Aorta (tissue), 5 donors: ENCODE results near the gene GRWD1. TPM values are rescaled to one million over a fixed set of nuclear protein-coding genes. Genes with fewer than 3 reads are reported as not detected.

Experiments
- ATAC-seq: fragments of 200-7000 bp; cut with Tn5 transposase; one replicate; pipeline ENCODE4 v1.9.1; 2022; ENCODE audit warnings: moderate library complexity; ENCODE audit not compliant: low FRiP score
- DNase-seq, 2 donors: peaks; one replicate each; pipeline ENCODE4 v3.0.0-alpha.2; 2020
- H3K27ac ChIP-seq, 2 donors: one replicate each; pipeline ENCODE4 v1.5.1; 2013; ENCODE audit warnings: low read length in 2 of 2, mild to moderate bottlenecking in 2 of 2, moderate library complexity in 2 of 2, control low read depth in 1 of 2, inconsistent platforms in 1 of 2, low read depth in 1 of 2
- H3K27me3 ChIP-seq, 2 donors: one replicate each; pipeline ENCODE4 v1.6.1; 2013; ENCODE audit warnings: control low read depth in 1 of 2, low read length in 1 of 2, mild to moderate bottlenecking in 1 of 2, moderate library complexity in 1 of 2; ENCODE audit not compliant: insufficient read depth in 2 of 2, control insufficient read depth in 1 of 2
- H3K36me3 ChIP-seq, 2 donors: one replicate each; pipeline ENCODE4 v1.6.1; 2013; ENCODE audit warnings: control low read depth in 1 of 2, low read length in 1 of 2, mild to moderate bottlenecking in 1 of 2; ENCODE audit not compliant: insufficient read depth in 2 of 2, control insufficient read depth in 1 of 2
- H3K4me1 ChIP-seq, 2 donors: one replicate each; pipeline ENCODE4 v1.6.1; 2013; ENCODE audit warnings: low read length in 2 of 2, control low read depth in 1 of 2, mild to moderate bottlenecking in 1 of 2, moderate library complexity in 1 of 2; ENCODE audit not compliant: insufficient read depth in 2 of 2, control insufficient read depth in 1 of 2
- H3K4me3 ChIP-seq, 2 donors: one replicate each; pipeline ENCODE4 v1.5.1; 2013; ENCODE audit warnings: low read length in 2 of 2, control low read depth in 1 of 2, mild to moderate bottlenecking in 1 of 2
- H3K9me3 ChIP-seq: one replicate; pipeline ENCODE4 v1.6.1; 2013; ENCODE audit warnings: mild to moderate bottlenecking, low read length; ENCODE audit not compliant: control insufficient read depth
- WGBS, 2 donors: extraction: QIAGEN DNeasy Blood & Tissue Kit; methylation state at CpG; one replicate each; pipeline ENCODE4 v1.1.7; 2013; 5-methylcytosine and 5-hydroxymethylcytosine counted together
- intact Hi-C, 2 donors: fragments of 100-400 bp; cut with DNase I; formaldehyde crosslinking; loops; one replicate each; pipeline versions ENCODE4 v1.14.2 to v1.15.0; 2022
- polyA plus RNA-seq, 2 donors: library from polyadenylated mRNA; stranded (reverse); fragments of 200-250 nt; gene quantifications; one replicate each; pipeline ENCODE4 v1.2.3, GENCODE V29; 2013
- total RNA-seq, 2 donors: library from RNA; stranded (reverse); fragmentation: NEBNext Ultra II Directional; extraction: Animal tissue kit (Norgen Biotek cat#: 25700); gene quantifications; one replicate each; pipeline ENCODE4 v1.2.1, GENCODE V29; 2021
- donor health status: healthy with polysubstance abuse.
- donor health status: Bipolar disorder and iron deficiency.
- donor health status: DM: no; HTN: no; CAD: no.
- donor health status: DM: no; HTN: no; CAD: no.
- donor health status: DM: yes; HTN: yes; CAD: no.

Gene GRWD1
- total and polyA plus RNA-seq, 4 donors, result 7.0 to 25.8 (median 15.2) TPM

DNA sequence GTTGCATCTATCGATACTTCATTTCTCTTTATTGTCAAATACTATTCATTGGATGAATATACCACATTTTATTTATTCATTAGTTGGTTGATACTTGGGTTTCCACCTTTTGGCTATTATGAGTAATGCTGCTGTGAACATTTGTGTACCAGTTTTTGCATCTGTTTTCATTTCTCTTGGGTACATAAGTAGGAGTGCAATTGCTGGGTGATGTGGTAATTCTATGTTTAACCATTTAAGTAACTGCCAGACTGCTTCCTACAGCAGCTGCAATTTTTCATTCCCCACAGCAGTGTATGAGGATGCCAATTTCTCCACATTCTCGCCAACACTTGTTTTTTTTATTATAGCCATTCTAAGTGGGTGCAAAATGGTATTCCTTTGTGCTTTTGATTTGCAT lies 12.2 kb downstream of the GRWD1 start:
- H3K36me3 ChIP-seq, result peaks cover 0 to 2% of the 10 kb centered on the region in 2 donors
- H3K27ac ChIP-seq, result no peak overlapping the region
- WGBS, 2 donors, result 91 to 92% methylated on average over 2 of the region's 2 CpGs
- intact Hi-C loops, result no loop called here
- no peaks in the 10 kb centered on the region for H3K9me3 ChIP-seq
- H3K27me3 ChIP-seq, result no peaks in the 10 kb centered on the region
- no peak for DNase-seq
- no peaks in the 10 kb centered on the region for H3K4me1 ChIP-seq
- no peak overlapping the region for H3K4me3 ChIP-seq
- ATAC-seq, result no peak

DNA sequence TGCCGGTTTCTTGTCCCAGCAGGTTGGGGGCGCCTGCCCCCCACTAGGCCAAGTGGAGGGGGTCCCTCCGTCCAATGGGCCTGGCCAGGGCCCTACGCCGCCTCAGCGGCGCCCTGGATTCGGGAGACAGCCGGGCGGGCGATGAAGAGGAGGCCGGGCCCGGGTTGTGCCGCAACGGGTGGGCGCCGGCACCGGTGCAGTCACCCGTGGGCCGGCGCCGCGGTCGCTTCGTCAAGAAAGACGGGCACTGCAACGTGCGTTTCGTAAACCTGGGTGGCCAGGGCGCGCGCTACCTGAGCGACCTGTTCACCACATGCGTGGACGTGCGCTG lies 15.8 kb downstream of the GRWD1 start:
- no peaks in the 10 kb centered on the region for H3K9me3 ChIP-seq
- H3K4me1 ChIP-seq, result no peaks in the 10 kb centered on the region
- no peaks in the 10 kb centered on the region for H3K27me3 ChIP-seq
- H3K36me3 ChIP-seq, result no peaks in the 10 kb centered on the region
- 85 to 87% methylated on average over 33 to 36 of the region's 36 CpGs for WGBS, 2 donors
- no peak overlapping the region for H3K4me3 ChIP-seq
- no peak overlapping the region for H3K27ac ChIP-seq
- ATAC-seq, result peak; percentile 34
- intact Hi-C loops, result no loop called here
- no peak for DNase-seq

DNA sequence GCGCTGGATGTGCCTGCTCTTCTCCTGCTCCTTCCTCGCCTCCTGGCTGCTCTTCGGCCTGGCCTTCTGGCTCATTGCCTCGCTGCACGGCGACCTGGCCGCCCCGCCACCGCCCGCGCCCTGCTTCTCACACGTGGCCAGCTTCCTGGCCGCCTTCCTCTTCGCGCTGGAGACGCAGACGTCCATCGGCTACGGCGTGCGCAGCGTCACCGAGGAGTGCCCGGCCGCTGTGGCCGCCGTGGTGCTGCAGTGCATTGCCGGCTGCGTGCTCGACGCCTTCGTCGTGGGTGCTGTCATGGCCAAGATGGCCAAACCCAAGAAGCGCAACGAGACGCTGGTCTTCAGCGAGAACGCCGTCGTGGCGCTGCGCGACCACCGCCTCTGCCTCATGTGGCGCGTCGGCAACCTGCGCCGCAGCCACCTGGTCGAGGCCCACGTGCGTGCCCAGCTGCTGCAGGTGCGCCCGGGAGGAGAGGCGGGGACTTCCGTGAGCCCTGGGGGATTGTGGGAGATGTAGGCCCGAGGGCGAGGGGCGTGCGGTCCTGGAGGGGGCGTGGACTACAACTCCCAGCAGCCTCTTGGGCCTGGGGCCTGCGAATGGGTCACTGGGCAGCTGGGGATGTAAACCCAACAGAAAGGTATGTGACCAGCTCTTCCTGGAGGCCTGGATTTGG lies 16.3 kb downstream of the GRWD1 start:
- ATAC-seq (no peak), DNase-seq (no peak)
- Histone ChIP-seq H3K4me1 (no peaks in the 10 kb centered on the region), H3K27me3 (no peaks in the 10 kb centered on the region), H3K4me3 (no peak overlapping the region), H3K36me3 (no peaks in the 10 kb centered on the region), H3K9me3 (no peaks in the 10 kb centered on the region), H3K27ac (no peak overlapping the region)
- WGBS, 2 donors, result 66 to 67% methylated on average over 62 of the region's 62 CpGs
- intact Hi-C loops, result no loop called here

DNA sequence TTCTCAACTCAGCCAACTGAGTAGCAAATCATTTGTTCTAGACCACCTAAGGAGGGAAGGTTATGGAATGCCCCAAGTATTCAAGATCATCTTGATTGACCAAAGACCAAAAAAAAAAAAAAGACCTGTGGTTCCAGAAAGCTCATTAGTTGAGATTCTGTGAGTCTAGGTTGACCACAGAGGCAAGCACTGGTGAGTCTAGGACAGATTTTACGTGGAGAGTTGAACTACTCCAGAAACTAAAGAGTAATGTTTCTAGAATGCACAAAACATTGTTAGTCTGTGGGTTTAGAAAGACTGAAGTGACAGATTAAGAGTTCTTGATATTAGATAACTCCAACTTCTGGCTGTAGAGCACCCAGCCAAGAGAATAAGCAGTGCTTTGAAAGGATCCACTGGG lies 19.4 kb downstream of the GRWD1 start:
- ATAC-seq (no peak), DNase-seq (no peak)
- Histone ChIP-seq H3K36me3 (no peaks in the 10 kb centered on the region), H3K27ac (no peak overlapping the region), H3K27me3 (no peaks in the 10 kb centered on the region), H3K4me3 (no peak overlapping the region), H3K9me3 (no peaks in the 10 kb centered on the region), H3K4me1 (no peaks in the 10 kb centered on the region)
- 81 to 95% methylated on average over 1 of the region's 1 CpG for WGBS, 2 donors
- intact Hi-C loops, result no loop called here

DNA sequence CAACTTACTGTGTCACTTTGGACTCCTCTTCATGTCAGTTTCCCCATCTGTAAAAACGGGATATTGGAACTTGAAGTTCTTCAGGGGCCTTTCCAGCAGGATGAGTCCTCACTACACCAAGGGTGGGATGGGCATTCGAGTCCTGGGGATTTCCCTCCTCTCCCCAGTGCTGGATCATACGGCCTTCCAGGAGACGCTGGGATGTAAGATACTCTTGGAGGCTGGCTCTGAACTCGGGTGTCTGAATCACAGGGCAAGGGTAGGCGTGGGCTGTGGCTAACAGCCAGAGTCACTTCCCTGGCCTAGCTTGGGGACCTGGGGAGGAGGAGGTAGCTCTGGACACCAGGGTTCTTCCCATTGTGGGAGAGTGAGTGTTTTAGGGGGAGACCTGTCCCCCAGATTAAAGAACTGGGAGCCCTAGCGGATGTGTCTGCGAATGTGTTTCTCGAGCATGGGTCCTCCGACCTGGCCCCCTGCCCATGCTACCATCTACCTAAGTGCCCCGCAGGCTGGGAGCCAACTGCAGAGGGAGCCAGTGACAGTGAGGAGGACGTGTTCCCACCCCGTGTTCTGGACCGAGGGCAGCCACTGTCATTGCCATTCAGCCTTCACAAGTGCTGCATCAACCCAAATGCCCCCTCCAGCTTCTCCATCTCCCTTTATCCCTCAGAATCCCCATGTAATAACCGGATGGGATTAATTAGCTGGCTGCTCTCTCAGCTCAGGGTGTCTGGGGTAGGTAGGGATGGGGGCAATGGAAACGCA lies 21.0 kb downstream of the GRWD1 start:
- H3K9me3 ChIP-seq, result no peaks in the 10 kb centered on the region
- H3K4me3 ChIP-seq, result no peak overlapping the region
- H3K36me3 ChIP-seq, result peaks cover 0 to 5% of the 10 kb centered on the region in 2 donors
- intact Hi-C loops, result no loop called here
- H3K27me3 ChIP-seq, result no peaks in the 10 kb centered on the region
- no peak overlapping the region for H3K27ac ChIP-seq
- WGBS, 2 donors, result 65% methylated on average over 16 of the region's 16 CpGs
- H3K4me1 ChIP-seq, result no peaks in the 10 kb centered on the region
- DNase-seq (no peak), ATAC-seq (no peak)

DNA sequence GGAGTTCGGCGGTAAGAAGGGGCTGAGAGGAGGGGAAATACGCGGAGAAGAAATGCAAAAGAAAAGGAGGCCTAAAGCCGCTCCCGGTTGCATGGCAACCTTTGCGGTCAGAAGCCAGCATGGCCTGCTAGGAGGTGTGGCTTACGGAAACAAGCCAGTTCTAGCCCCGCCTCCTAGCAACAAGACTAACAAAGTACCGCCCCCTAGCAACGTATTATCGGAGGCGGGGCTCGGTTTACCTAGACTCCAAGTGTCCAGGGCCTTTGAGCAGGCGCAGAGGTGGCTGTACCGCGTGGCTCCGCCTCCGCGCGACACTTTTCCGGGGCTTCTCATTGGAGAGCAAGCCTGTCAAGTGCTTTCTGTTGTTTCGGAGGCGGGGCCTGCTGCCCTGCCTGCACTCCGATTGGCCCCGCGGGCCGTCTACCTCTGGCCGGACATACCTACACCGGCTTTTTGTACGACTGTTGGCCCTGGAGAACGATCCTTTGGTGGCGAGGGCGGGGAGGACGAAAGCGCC lies 23.0 kb downstream of the GRWD1 start:
- peaks cover 4 to 5% of the 10 kb centered on the region in 2 donors for H3K36me3 ChIP-seq
- H3K27ac ChIP-seq, result no peak overlapping the region
- H3K27me3 ChIP-seq, result no peaks in the 10 kb centered on the region
- peak overlapping the region in 1 of 2 donors; percentile 87 for H3K4me3 ChIP-seq
- DNase-seq, result peak; percentile 99 to 100
- H3K9me3 ChIP-seq, result no peaks in the 10 kb centered on the region
- no peaks in the 10 kb centered on the region for H3K4me1 ChIP-seq
- peak; percentile 97 for ATAC-seq
- WGBS, 2 donors, result 0% methylated on average over 36 of the region's 36 CpGs
- intact Hi-C loops, result loop anchor here in 1 of 2 donors (1.0 kb wide), 1 partner anchor 24 kb away; the partner anchor contains the start of gene GRWD1

DNA sequence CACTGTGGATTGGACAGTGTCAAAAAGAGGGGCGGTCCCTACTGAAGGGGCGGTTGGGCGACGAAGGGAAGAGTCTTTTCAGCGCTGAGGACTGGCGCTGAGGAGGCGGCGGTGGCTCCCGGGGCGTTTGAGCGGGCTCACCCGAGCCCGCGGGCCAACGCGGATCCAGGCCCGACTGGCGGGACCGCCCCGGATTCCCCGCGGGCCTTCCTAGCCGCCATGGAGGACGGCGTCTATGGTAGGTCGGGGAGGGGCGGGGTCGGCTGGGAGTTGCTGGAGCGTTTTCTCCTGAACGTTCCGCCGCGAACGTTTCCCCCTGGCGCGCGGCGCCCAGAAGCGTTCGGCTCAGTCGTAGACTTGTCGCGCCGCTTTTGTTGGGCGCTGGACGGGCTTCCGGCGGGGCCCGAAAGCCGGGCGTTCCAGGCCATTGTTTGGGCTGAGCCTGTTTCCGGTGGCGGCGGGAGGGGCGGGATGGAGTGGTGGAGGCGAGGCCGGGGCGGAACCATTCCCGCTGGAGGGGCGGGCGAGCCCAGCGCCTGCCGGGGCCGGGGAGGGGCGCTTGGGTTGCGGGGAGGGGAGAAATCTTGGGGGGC lies 23.6 kb downstream of the GRWD1 start, which contains the start of gene CYTH2:
Gene CYTH2 (plus strand): TSS at position 81 of the 593 bp plus-strand sequence. CDS start 139 bp downstream, at position 220.
- WGBS, 2 donors, result 0 to 1% methylated on average over 51 to 66 of the region's 66 CpGs

DNA sequence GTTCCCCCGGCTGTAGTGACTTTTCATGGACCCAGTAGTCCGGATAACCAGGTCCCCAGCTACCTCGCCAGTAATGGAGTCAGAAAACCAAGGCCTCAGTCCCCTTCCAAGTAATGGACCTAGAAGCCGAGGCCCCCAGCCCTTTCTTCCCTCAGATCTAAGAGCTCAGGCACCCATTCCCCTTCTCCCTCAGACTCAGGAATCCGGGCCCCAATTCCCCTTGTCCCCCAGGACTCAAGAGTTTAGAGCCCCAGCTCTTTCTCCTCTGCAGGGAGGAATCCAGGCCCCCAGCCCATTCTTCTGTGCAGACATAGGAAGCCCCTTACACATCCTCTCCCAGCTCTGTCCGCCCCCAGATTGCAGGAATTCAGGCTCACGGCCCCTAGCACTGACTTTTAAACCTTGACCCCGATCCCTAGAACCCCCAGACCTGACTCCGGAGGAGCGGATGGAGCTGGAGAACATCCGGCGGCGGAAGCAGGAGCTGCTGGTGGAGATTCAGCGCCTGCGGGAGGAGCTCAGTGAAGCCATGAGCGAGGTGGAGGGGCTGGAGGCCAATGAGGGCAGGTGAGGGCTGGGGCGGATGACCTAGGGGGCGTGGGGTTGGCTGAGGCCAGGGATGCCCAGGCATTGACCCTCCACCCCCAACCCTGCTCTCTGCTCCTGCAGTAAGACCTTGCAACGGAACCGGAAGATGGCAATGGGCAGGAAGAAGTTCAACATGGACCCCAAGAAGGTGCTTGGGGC lies 24.3 kb downstream of the GRWD1 start:
- H3K4me1 ChIP-seq, result no peaks in the 10 kb centered on the region
- intact Hi-C loops, result no loop called here
- 48 to 53% methylated on average over 20 of the region's 20 CpGs for WGBS, 2 donors

More for the DNA sequence above, 23.6 kb downstream of the GRWD1 start, which contains the start of gene CYTH2:
- H3K4me1 ChIP-seq, result no peaks in the 10 kb centered on the region
- H3K9me3 ChIP-seq, result no peaks in the 10 kb centered on the region
- H3K4me3 ChIP-seq, result peak within 1 kb of the TSS; percentile 45 to 87
- H3K36me3 ChIP-seq, result peaks cover 4 to 7% of the 10 kb centered on the region in 2 donors
- intact Hi-C loops, result no loop called here
- H3K27ac ChIP-seq, result peak within 1 kb of the TSS; percentile 71 to 72
- H3K27me3 ChIP-seq, result no peaks in the 10 kb centered on the region
- DNase-seq (peak; percentile 91 to 97), ATAC-seq (peak; percentile 89)

More for the DNA sequence above, 24.3 kb downstream of the GRWD1 start:
- peaks cover 4 to 7% of the 10 kb centered on the region in 2 donors for H3K36me3 ChIP-seq
- ATAC-seq (no peak), DNase-seq (no peak)
- no peak overlapping the region for H3K27ac ChIP-seq
- peak overlapping the region; percentile 45 to 87 for H3K4me3 ChIP-seq
- H3K9me3 ChIP-seq, result no peaks in the 10 kb centered on the region
- H3K27me3 ChIP-seq, result no peaks in the 10 kb centered on the region
